MCF 10A (cell line): ENCODE measurements around the gene CENPE. TPM values are rescaled to one million over a fixed set of nuclear protein-coding genes. Genes with fewer than 3 reads are reported as not detected.

ENCODE experiments used
- BruUV-seq: library from RNA; stranded (reverse); fragments of 400-500 nt; replicated peaks from 2 replicates; lab custom pipeline; 2021; lab: Mats Ljungman, UMichigan
- CTCF ChIA-PET: fragments of 300-600 bp; sonication (Branson Sonifier 250); formaldehyde crosslinking; extraction: SDS; loops from one replicate; lab custom pipeline; 2021; ENCODE audit warnings: antibody characterized with exemption, inconsistent platforms; lab: Yijun Ruan, JAX
- POLR2A ChIA-PET: fragments of 300-600, 350-650 bp; sonication (Branson Sonifier 250); formaldehyde crosslinking; extraction: SDS; loops from one replicate; lab custom pipeline; 2020; ENCODE audit warnings: antibody characterized with exemption, inconsistent platforms; lab: Yijun Ruan, JAX
- DNase-seq: peaks from one replicate; pipeline ENCODE4 v3.0.0-alpha.2; 2018; ENCODE audit not compliant: unreplicated experiment
- H3K27ac Mint-ChIP-seq: one replicate; pipeline ENCODE4 v1.8.0; 2022; ENCODE audit warnings: mild to moderate bottlenecking, low read depth, mixed read lengths; ENCODE audit not compliant: unreplicated experiment
- H3K27me3 Mint-ChIP-seq: one replicate; pipeline ENCODE4 v1.8.0; 2022; ENCODE audit warnings: mixed read lengths; ENCODE audit not compliant: insufficient read depth, unreplicated experiment
- H3K36me3 Mint-ChIP-seq: one replicate; pipeline ENCODE4 v1.8.0; 2022; ENCODE audit warnings: mild to moderate bottlenecking, moderate library complexity, mixed read lengths; ENCODE audit not compliant: insufficient read depth, unreplicated experiment
- H3K4me1 Mint-ChIP-seq: one replicate; pipeline ENCODE4 v1.8.0; 2022; ENCODE audit warnings: mixed read lengths; ENCODE audit not compliant: insufficient read depth, unreplicated experiment
- H3K4me3 Mint-ChIP-seq: one replicate; pipeline ENCODE4 v1.8.0; 2022; ENCODE audit warnings: mild to moderate bottlenecking, moderate library complexity, mixed read lengths; ENCODE audit not compliant: unreplicated experiment
- H3K9me3 Mint-ChIP-seq: one replicate; pipeline ENCODE4 v1.8.0; 2022; ENCODE audit warnings: mixed read lengths; ENCODE audit not compliant: unreplicated experiment
- intact Hi-C: fragments of 100-400 bp; cut with micrococcal nuclease; formaldehyde crosslinking; loops from 2 replicates; pipeline ENCODE4 v1.14.1; 2022
- total RNA-seq: library from RNA; stranded (reverse); gene quantifications from 2 replicates; pipeline ENCODE4 v1.2.3, GENCODE V29; 2022
- TF ChIP-seq, protein P1 (sequence below): fragments of 200-600 bp; IDR thresholded peaks from one replicate; pipeline ENCODE4 v1.8.0; 2022; ENCODE audit warnings: antibody characterized with exemption, mild to moderate bottlenecking; ENCODE audit not compliant: unreplicated experiment

Gene CENPE
- total RNA-seq, 1 experiment from 2014 or later = 32.4 TPM

DNA sequence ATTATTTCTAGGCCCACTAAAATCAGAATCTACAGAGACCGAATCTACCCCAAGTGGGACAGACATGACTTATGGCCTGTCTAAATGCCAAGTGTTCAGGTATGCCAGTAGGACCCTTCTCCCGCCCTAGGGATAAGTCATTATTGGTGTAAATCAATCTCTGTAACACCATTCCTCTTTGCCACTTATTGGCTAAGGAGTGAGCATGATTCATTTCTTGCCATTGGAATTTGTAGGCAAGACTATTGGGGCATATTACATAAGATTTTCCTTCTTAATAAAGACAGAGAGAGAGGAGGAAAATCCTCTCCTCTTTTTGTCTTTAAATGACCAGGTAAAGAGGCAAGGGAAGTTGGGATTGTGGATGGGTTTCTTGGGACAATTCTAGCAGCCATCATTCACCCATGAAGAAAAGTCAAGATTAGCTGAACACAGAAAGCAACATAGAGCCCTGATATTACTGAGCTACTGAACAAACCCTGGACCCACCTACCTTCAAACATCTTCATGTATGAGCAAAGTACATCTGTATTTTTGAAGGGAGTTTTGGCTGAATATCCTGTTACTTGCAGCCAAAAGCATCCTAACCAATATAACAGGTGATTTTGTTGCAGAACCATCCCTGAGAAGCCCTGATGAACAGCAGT lies 124.2 kb downstream of the CENPE start:
- H3K36me3 Mint-ChIP-seq = peaks cover 4% of the 10 kb centered on the region
- DNase-seq = peak; percentile 34
- ChIA-PET POLR2A (interaction anchor here (1.4 to 5.5 kb wide), 5 partner anchors 13 to 248 kb away, joined by 4 to 82 read pairs (median 10); partner anchors contain the start of genes CISD2 and UBE2D3), CTCF (interaction anchor here (0.8 to 10.9 kb wide), 3 partner anchors 10 to 26 kb away, joined by 3 to 104 read pairs (median 6); partner anchors contain the start of gene BDH2)
- no peak overlapping the region for H3K4me3 Mint-ChIP-seq
- peaks cover 20% of the 10 kb centered on the region for H3K4me1 Mint-ChIP-seq
- no peaks in the 10 kb centered on the region for H3K27me3 Mint-ChIP-seq
- TF ChIP-seq, protein P1, sequence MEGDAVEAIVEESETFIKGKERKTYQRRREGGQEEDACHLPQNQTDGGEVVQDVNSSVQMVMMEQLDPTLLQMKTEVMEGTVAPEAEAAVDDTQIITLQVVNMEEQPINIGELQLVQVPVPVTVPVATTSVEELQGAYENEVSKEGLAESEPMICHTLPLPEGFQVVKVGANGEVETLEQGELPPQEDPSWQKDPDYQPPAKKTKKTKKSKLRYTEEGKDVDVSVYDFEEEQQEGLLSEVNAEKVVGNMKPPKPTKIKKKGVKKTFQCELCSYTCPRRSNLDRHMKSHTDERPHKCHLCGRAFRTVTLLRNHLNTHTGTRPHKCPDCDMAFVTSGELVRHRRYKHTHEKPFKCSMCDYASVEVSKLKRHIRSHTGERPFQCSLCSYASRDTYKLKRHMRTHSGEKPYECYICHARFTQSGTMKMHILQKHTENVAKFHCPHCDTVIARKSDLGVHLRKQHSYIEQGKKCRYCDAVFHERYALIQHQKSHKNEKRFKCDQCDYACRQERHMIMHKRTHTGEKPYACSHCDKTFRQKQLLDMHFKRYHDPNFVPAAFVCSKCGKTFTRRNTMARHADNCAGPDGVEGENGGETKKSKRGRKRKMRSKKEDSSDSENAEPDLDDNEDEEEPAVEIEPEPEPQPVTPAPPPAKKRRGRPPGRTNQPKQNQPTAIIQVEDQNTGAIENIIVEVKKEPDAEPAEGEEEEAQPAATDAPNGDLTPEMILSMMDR = no peak
- no peak overlapping the region for H3K27ac Mint-ChIP-seq
- intact Hi-C loops = no loop called here
- H3K9me3 Mint-ChIP-seq = no peaks in the 10 kb centered on the region
- no TSS peak for BruUV-seq

DNA sequence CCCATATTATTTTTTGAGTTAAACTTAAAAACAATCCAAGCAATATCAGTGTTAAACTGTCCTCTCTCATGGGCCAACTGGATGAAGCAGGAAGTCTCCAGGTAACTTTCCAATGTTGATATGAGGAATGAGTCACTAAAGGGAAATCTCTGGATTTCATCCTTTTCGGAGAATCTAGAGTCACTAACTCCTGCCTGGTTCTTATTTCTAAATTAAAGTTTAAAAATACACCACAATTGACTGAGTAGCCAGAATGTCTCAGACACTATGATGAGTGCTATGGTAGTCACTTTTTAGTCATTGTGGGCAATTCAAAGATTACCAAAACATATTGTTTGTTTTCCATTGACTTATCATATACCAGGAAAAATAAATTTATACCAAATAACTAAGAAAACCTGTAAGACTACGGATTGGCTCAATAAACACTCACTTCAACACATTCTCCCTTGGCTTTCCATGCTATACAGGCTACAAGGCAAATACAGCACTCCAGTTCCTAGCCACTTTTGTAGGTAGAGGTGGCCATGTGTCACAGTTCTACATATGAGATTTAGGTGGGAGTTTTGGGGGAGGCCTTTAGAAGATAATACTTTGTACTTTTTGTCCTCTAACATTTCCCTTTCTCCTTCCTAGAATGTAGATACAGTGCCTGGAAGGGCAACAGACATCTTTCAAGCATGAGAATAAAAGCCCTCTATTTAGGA lies 130.1 kb downstream of the CENPE start:
- TF ChIP-seq, protein P1 = no peak
- H3K27ac Mint-ChIP-seq = no peak overlapping the region
- BruUV-seq = no TSS peak
- no peaks in the 10 kb centered on the region for H3K9me3 Mint-ChIP-seq
- ChIA-PET CTCF (no interaction called here), POLR2A (interaction anchor here (0.5 kb wide), 1 partner anchor 165 kb away, joined by 3 read pairs; no protein-coding TSS in a partner anchor)
- H3K27me3 Mint-ChIP-seq = no peaks in the 10 kb centered on the region
- H3K36me3 Mint-ChIP-seq = peaks cover 18% of the 10 kb centered on the region
- H3K4me3 Mint-ChIP-seq = no peak overlapping the region
- H3K4me1 Mint-ChIP-seq = no peaks in the 10 kb centered on the region
- peak; percentile 36 for DNase-seq
- intact Hi-C loops = no loop called here

DNA sequence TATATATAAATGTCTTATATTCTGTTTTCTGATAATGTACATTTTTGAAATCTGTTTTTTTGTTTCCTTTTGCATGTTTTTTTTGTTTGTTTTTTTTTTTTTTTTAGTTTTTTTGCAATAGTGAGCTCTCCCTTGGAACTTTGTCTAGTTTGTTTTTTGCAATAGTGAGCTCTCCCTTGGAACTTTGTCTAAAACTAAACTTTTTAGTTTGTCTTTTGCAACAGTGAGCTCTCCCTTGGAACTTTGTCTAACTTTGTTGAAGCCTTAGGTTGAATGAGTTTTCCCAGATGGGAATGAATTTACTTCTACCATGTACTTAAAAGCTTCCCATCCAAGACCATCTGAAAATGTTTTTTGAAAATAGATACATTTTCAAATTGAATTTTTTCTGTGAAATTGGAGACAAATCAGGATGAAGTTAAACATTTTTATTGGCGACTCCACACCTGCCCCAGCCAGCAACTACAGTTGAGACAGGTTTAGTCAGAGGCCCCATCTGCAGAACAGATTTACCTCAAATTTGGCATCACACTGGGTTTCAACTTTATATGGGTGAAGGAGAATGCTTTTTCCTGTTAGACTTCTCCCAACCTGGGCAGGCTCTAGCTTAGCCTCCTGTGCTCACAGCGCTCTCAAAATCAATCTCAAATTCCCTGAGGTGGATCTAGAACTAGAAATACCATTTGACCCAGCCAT lies 137.5 kb downstream of the CENPE start:
- Mint-ChIP-seq H3K4me1 (no peaks in the 10 kb centered on the region), H3K36me3 (peaks cover 41% of the 10 kb centered on the region), H3K9me3 (no peaks in the 10 kb centered on the region), H3K27me3 (no peaks in the 10 kb centered on the region), H3K27ac (no peak overlapping the region), H3K4me3 (no peak overlapping the region)
- DNase-seq = no peak
- intact Hi-C loops = no loop called here
- no TSS peak for BruUV-seq
- TF ChIP-seq, protein P1 = no peak
- ChIA-PET POLR2A (interaction anchor here (1.4 kb wide), 1 partner anchor 14 kb away, joined by 4 read pairs; no protein-coding TSS in a partner anchor), CTCF (interaction anchor here (0.5 kb wide), 1 partner anchor 377 kb away, joined by 3 read pairs; no protein-coding TSS in a partner anchor)

Other genes with a start within 250 kb of the CENPE start
- gene SLC9B1, start 178.6 kb downstream of the CENPE start, total RNA-seq = 0.77 and 0.86 TPM in 2 replicates
- gene SLC9B2, start 121.6 kb downstream of the CENPE start, total RNA-seq = 27.7 and 28.7 TPM in 2 replicates
- gene BDH2, start 98.5 kb downstream of the CENPE start, total RNA-seq = 14.3 and 17.6 TPM in 2 replicates